CD4-positive, alpha-beta T cell treated with Interleukin-4 for 4 hours (primary cell): Measurements from ENCODE around the gene SLC30A4.

ENCODE experiments used
- DNase-seq: peaks from one replicate; pipeline ENCODE4 v3.0.0-alpha.2; 2020

The SLC30A4 gene

GRCh38 chr15:45449395-45449794 is 73.2 kb downstream of the SLC30A4 start:
- no peak for DNase-seq

DNA sequence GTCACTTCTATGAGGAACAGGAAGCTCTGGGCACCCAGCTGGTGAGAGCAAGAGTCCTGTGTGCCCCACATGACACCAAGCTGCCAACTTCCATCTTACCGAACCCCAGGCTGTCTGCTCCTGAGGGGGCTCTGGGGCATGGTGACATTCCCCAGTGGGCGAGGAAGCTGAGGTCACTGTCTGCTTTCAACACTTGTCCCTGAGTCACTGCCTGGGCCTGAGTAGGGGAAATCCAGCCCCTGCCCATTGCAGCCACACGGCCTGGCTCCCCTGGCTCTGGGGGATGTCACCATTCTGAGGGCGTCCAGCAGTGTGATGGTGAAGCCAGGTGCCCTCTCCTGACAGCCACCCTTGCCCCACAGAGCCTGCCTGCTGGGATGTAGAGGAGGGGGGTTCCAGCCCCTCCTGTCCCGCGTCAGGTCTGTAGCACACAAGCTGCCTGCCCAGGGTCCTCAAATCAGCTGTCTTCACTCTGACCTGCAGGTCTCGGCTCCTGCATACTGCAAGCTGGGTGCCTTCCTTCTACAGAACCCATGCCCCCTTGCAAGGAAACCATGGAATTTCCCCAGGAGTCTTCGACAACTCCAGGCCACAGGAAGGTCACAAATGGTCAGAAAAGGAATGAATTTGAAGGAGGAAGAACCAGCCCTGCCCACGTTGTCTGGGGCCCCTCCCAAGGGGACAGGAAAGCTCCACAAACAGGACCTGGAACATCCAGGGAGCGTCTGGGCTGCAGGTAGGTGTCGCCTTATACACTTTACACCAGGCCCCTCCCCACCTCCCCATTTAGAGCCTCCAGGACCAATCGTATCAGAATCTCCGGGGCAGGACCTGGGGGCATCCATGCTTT is 74.3 kb downstream of the SLC30A4 start:
- DNase-seq: peak; percentile 17

DNA sequence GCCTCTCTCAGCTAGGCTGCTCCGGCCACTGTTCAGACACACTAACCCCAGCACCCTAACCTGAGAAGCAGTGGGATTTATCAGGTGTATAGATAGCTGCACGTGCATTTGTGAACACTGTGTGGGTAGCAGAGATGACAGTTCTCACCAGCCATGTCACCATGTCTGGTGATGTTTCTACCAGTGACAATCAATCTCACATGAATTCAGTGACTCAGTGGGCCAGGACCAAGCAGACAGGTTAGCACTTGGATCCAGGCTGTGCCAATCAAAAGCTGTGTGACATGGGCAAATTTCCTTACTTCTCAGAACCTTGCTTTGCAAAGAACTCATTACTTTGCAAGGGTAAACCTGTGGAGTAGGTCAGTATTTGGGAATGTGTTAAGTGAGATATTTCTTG is 78.9 kb downstream of the SLC30A4 start:
- no peak for DNase-seq

- DNase-seq: no peak
Measured at GRCh38 chr15:45442507-45443135, 79.9 kb downstream of the SLC30A4 start.

- no peak for DNase-seq
Measured at GRCh38 chr15:45441686-45442085, 80.9 kb downstream of the SLC30A4 start.

GRCh38 chr15:45441036-45441435 is 81.5 kb downstream of the SLC30A4 start:
- no peak for DNase-seq

DNA sequence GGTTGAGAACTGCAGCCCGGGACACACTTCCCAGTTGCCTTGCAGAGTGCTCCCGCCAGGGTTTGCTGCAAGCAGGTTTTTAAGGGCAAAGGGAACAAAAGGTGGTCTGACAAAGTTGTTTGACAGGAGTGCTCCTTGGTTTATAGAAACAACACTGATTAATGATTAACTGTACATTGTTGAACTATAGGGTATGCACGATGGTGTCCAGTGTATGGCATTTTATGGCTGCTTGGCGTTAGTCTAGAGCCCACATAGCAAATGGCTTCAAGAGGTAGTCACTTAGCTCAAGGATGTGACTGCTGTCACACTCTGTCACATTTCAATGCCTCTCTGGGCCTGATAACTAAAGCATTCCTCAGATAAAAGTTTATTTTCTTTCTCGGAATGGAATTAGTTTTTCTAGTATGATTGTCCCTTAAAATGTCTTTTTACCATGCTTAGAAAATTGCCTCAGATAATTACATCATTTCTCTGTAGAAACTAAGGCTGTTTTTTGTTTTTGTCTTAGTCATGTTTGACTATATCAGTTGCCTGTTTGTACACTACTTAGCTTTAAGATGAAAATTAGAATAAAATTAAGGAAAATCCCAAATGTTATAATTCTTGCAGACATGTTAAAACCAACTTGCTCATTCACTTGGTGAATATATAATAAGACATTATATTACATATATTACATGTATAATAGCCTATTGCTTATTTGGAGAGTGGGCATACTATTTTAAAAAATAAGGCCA is 82.9 kb downstream of the SLC30A4 start:
- DNase-seq: no peak

GRCh38 chr15:45435124-45435903 is 87.2 kb downstream of the SLC30A4 start:
- DNase-seq: no peak

DNA sequence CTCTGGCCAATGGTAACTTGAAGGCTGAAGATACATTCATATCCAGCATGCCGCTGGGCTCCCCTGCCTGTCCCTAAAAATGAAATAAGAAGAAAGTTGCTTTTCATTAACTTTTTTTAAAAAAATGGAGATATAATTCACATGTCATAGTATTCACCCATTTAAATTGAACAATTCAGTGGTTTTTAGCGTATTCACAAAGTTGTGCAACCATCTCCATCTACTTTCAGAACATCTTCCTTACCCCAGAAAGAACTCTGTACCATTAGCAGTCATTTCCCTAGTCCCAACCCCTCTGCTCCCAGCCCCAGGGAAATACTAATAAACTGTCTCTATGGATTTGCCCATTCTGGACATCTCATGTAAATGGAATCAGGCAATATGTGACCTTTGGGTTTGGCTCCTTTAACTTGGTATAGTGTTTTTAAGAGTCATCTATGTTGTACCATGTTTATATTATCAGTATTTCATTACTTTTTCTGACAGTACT is 88.4 kb downstream of the SLC30A4 start:
- DNase-seq: no peak

GRCh38 chr15:45431511-45431910 is 91.0 kb downstream of the SLC30A4 start:
- no peak for DNase-seq

- peak; percentile 72 for DNase-seq
Measured at GRCh38 chr15:45429941-45430792, 92.4 kb downstream of the SLC30A4 start.
